ENCODE results near the gene CSTPP1.

- TF ChIP-seq CTCF (IDR thresholded peaks at IDR 0.05) (no peak), EZH2 (IDR thresholded peaks at IDR 0.05) (no peak)
Measured at GRCh38 chr11:47192111-47192510, 255.6 kb downstream of the CSTPP1 start.
